Esophagus squamous epithelium (tissue), 4 donors: ENCODE results near the gene TMEM40.

ENCODE experiments used
- POLR2A ChIP-seq, 4 donors: fragments of 450-650 bp; IDR thresholded peaks; one replicate each; pipeline ENCODE4 v1.6.1; 2017; ENCODE audit warnings: antibody characterized with exemption in 4 of 4, mild to moderate bottlenecking in 4 of 4, moderate library complexity in 3 of 4
- TF ChIP-seq, protein P1 (sequence below), 6 experiments: fragments of 450-650 bp in 4 of 6; fragments of 200-600 bp in 2 of 6; sonication (generic) in 2 of 6; IDR thresholded peaks; one replicate each; pipeline ENCODE4 v1.5.1; 2016 to 2019; ENCODE audit warnings: antibody characterized with exemption in 6 of 6, mild to moderate bottlenecking in 4 of 6, moderate library complexity in 4 of 6

DNA sequence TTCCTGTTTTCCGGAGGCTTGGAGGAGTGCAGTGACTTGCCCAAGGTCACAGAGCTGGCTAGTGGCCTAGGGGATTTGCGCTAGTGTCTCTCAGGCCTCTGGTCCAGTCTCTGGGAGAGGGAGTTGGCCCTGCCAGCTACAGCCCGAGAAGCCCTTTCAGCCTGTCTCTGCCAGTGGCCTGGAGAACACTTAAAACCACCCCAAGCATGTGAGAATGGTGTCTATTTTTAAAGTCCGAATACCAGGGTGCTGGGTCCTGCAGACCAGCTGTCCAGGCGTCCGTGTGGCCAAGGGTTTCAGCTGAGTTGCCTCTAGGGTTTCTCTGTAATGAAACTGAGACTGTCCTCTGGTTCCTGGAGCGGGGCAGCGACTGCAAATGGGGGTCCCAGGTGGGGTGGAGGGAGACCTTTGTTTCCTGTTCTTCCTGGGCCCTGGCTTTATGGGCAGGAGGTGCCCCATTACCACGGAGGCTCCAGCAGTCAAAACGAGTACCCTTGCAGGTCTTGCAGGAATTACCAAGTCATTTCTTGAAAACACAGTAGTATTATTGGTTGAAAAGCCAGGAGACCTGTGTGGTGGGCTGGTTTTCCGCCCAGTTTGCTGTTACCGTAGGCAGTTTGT lies 39.6 kb upstream of the TMEM40 start:
- no peak for TF ChIP-seq POLR2A (IDR thresholded peaks at IDR 0.05)
- TF ChIP-seq, protein P1, sequence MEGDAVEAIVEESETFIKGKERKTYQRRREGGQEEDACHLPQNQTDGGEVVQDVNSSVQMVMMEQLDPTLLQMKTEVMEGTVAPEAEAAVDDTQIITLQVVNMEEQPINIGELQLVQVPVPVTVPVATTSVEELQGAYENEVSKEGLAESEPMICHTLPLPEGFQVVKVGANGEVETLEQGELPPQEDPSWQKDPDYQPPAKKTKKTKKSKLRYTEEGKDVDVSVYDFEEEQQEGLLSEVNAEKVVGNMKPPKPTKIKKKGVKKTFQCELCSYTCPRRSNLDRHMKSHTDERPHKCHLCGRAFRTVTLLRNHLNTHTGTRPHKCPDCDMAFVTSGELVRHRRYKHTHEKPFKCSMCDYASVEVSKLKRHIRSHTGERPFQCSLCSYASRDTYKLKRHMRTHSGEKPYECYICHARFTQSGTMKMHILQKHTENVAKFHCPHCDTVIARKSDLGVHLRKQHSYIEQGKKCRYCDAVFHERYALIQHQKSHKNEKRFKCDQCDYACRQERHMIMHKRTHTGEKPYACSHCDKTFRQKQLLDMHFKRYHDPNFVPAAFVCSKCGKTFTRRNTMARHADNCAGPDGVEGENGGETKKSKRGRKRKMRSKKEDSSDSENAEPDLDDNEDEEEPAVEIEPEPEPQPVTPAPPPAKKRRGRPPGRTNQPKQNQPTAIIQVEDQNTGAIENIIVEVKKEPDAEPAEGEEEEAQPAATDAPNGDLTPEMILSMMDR (IDR thresholded peaks at IDR 0.05) = no peak
